PC-9 (cell line): ENCODE results near the gene PLCL2.

ENCODE experiments used
- CTCF ChIP-seq: fragments of 200-600 bp; sonication (generic); conservative IDR thresholded peaks from 2 replicates; pipeline ENCODE4 v1.6.1; 2017; ENCODE audit warnings: mixed run types, antibody characterized with exemption, mild to moderate bottlenecking, moderate library complexity
- EZH2 ChIP-seq: fragments of 200-600 bp; sonication (generic); IDR thresholded peaks from 2 replicates; pipeline ENCODE4 v1.8.0; 2017; ENCODE audit warnings: antibody characterized with exemption, low read depth

GRCh38 chr3:16838561-16838960 is 46.2 kb upstream of the PLCL2 start:
- TF ChIP-seq CTCF (no peak), EZH2 (no peak)
